SK-N-SH (cell line): ENCODE measurements around the gene SSX2IP. TPM values are rescaled to one million over a fixed set of nuclear protein-coding genes. Genes with fewer than 3 reads are reported as not detected.

Source experiments
- CTCF ChIA-PET: fragments of 300-600, 350-600 bp; formaldehyde crosslinking; extraction: SDS; loops from one replicate; lab custom pipeline; 2021; lab: Yijun Ruan, JAX
- POLR2A ChIA-PET: fragments of 350-600 bp; sonication (Branson Sonifier 250); formaldehyde crosslinking; extraction: SDS; loops from one replicate; lab custom pipeline; 2020; ENCODE audit warnings: antibody characterized with exemption, inconsistent platforms; lab: Yijun Ruan, JAX
- DNase-seq: peaks from one replicate; pipeline ENCODE4 v3.0.0; 2012
- H2AFZ ChIP-seq: fragments of 200-600 bp; sonication (generic); 2 replicates; pipeline ENCODE4 v1.8.1; 2016; ENCODE audit warnings: antibody characterized with exemption, mild to moderate bottlenecking, low read depth
- H3F3A ChIP-seq: fragments of 200-600 bp; sonication (generic); replicated peaks from 2 replicates; pipeline ENCODE3; 2016; ENCODE audit warnings: antibody characterized with exemption, mild to moderate bottlenecking; ENCODE audit not compliant: insufficient read depth
- H3K27ac ChIP-seq, 2 experiments: fragments of 200-500 bp in 1 of 2; fragments of 200-600 bp in 1 of 2; sonication (Bioruptor generic) in 1 of 2; sonication (generic), shearing (Covaris generic) in 1 of 2; 2 replicates each; pipeline versions ENCODE4 v1.5.1 to v1.6.1; 2014 to 2016; ENCODE audit warnings: low read depth in 2 of 2, inconsistent platforms in 1 of 2, low read length in 1 of 2, mild to moderate bottlenecking in 1 of 2, mixed read lengths in 1 of 2
- H3K27me3 ChIP-seq: fragments of 200-600 bp; sonication (generic), shearing (Covaris generic); 2 replicates; pipeline ENCODE4 v1.6.1; 2016; ENCODE audit warnings: mixed run types; ENCODE audit not compliant: insufficient read depth
- H3K36me3 ChIP-seq, 2 experiments: fragments of 200-500 bp in 1 of 2; fragments of 200-600 bp in 1 of 2; sonication (Bioruptor generic) in 1 of 2; sonication (generic) in 1 of 2; replicated peaks in 1 of 2; 2 replicates each; pipeline versions ENCODE3 to v1.5.1; 2014 to 2016; ENCODE audit warnings: low read length in 1 of 2, mild to moderate bottlenecking in 1 of 2; ENCODE audit not compliant: insufficient read depth in 2 of 2, control insufficient read depth in 1 of 2
- H3K4me1 ChIP-seq, 2 experiments: fragments of 200-500 bp in 1 of 2; fragments of 200-600 bp in 1 of 2; sonication (Bioruptor generic) in 1 of 2; sonication (generic), shearing (Covaris generic) in 1 of 2; 2 replicates each; pipeline versions ENCODE4 v1.5.1 to v1.6.1; 2014 to 2016; ENCODE audit warnings: low read depth in 1 of 2, low read length in 1 of 2, mixed run types in 1 of 2; ENCODE audit not compliant: insufficient read depth in 2 of 2, control insufficient read depth in 1 of 2
- H3K4me2 ChIP-seq: fragments of 200-600 bp; sonication (generic), shearing (Covaris generic); 2 replicates; pipeline ENCODE4 v1.6.1; 2017; ENCODE audit warnings: mixed run types
- H3K4me3 ChIP-seq, 2 experiments: fragments of 200-500 bp in 1 of 2; fragments of 200-600 bp in 1 of 2; sonication (Bioruptor generic) in 1 of 2; sonication (generic), shearing (Covaris generic) in 1 of 2; 2 replicates each; pipeline versions ENCODE4 v1.5.1 to v1.8.1; 2014 to 2016; ENCODE audit warnings: low read depth in 2 of 2, inconsistent platforms in 1 of 2, low read length in 1 of 2, mild to moderate bottlenecking in 1 of 2, mixed read lengths in 1 of 2, moderate library complexity in 1 of 2
- H3K79me2 ChIP-seq: fragments of 200-600 bp; sonication (generic); 2 replicates; pipeline ENCODE4 v1.8.1; 2017; ENCODE audit warnings: mild to moderate bottlenecking; ENCODE audit not compliant: insufficient read depth
- H3K9ac ChIP-seq: fragments of 200-600 bp; sonication (generic); 2 replicates; pipeline ENCODE4 v1.6.1; 2017; ENCODE audit warnings: mixed run types
- H3K9me2 ChIP-seq: fragments of 200-600 bp; sonication (generic); 2 replicates; pipeline ENCODE4 v1.6.1; 2017; ENCODE audit warnings: mixed run types
- H3K9me3 ChIP-seq: fragments of 200-600 bp; sonication (generic); 2 replicates; pipeline ENCODE4 v1.6.1; 2017; ENCODE audit warnings: mixed run types, mild to moderate bottlenecking, moderate library complexity
- H4K20me1 ChIP-seq: fragments of 200-600 bp; sonication (generic); 2 replicates; pipeline ENCODE4 v1.6.1; 2017; ENCODE audit warnings: mild to moderate bottlenecking, mixed run types; ENCODE audit not compliant: insufficient read depth
- ELF1 ChIP-seq: IDR thresholded peaks from 2 replicates; pipeline ENCODE4 v1.4.0; 2012
- EP300 ChIP-seq, 2 experiments: IDR thresholded peaks; 2 replicates each; pipeline versions ENCODE4 v1.4.0 to v1.6.1; 2012; ENCODE audit warnings: borderline replicate concordance in 1 of 2, low read depth in 1 of 2, low read length in 1 of 2
- EZH2phosphoT487 ChIP-seq: fragments of 200-600 bp; sonication (generic); IDR thresholded peaks from 2 replicates; pipeline ENCODE4 v1.6.1; 2017; ENCODE audit warnings: low read depth, mixed run types, mild to moderate bottlenecking, antibody characterized with exemption, moderate library complexity, borderline replicate concordance
- FOXJ3 ChIP-seq: sonication (generic); formaldehyde crosslinking; IDR thresholded peaks from 2 replicates; pipeline ENCODE4 v1.5.1; 2020; ENCODE audit warnings: mild to moderate bottlenecking, missing genetic modification reagents
- GABPA ChIP-seq: IDR thresholded peaks from 2 replicates; pipeline ENCODE4 v1.4.0; 2012; ENCODE audit warnings: low read depth, mild to moderate bottlenecking
- GATA2 ChIP-seq: sonication (generic); formaldehyde crosslinking; IDR thresholded peaks from 2 replicates; pipeline ENCODE4 v1.5.0; 2020; ENCODE audit warnings: mild to moderate bottlenecking, missing genetic modification reagents
- MEF2A ChIP-seq: IDR thresholded peaks from 2 replicates; pipeline ENCODE4 v1.4.0; 2012; ENCODE audit warnings: low read depth, borderline replicate concordance
- NFIC ChIP-seq: IDR thresholded peaks from 2 replicates; pipeline ENCODE4 v1.4.0; 2012; ENCODE audit warnings: borderline replicate concordance
- PBX3 ChIP-seq: IDR thresholded peaks from 2 replicates; pipeline ENCODE4; 2012
- RAD21 ChIP-seq: IDR thresholded peaks from 2 replicates; pipeline ENCODE4 v1.6.1; 2012; ENCODE audit warnings: mild to moderate bottlenecking, low read length
- RCOR1 ChIP-seq: fragments of 150-350 bp; IDR thresholded peaks from 2 replicates; pipeline ENCODE4 v1.6.1; 2017; ENCODE audit warnings: antibody characterized with exemption, low read length
- RXRA ChIP-seq: IDR thresholded peaks from 2 replicates; pipeline ENCODE4 v1.4.0; 2012; ENCODE audit warnings: low read depth, mild to moderate bottlenecking, borderline replicate concordance
- SMC3 ChIP-seq: IDR thresholded peaks from 2 replicates; pipeline ENCODE4 v1.6.1; 2012; ENCODE audit warnings: low read depth, low read length, improper control_type of control experiment
- TAF1 ChIP-seq: IDR thresholded peaks from 2 replicates; pipeline ENCODE4 v1.6.1; 2012; ENCODE audit warnings: low read depth, mild to moderate bottlenecking, low read length, moderate library complexity, borderline replicate concordance
- TCF12 ChIP-seq: IDR thresholded peaks from 2 replicates; pipeline ENCODE4 v1.4.0; 2012
- TEAD4 ChIP-seq: IDR thresholded peaks from 2 replicates; pipeline ENCODE4 v1.4.0; 2012; ENCODE audit warnings: mild to moderate bottlenecking, borderline replicate concordance; ENCODE audit not compliant: insufficient read depth
- YY1 ChIP-seq: IDR thresholded peaks from 2 replicates; pipeline ENCODE4 v1.4.0; 2012; ENCODE audit warnings: low read depth, mild to moderate bottlenecking
- WGBS: methylation state at CpG from one replicate; pipeline ENCODE4 v1.1.6; 2017; ENCODE audit warnings: low lambda C conversion rate; 5-methylcytosine and 5-hydroxymethylcytosine counted together
- polyA plus RNA-seq, 3 experiments: library from polyadenylated mRNA; depleted of rRNA; stranded (reverse); fragments of >200 nt; gene quantifications; 2 replicates each; pipeline ENCODE4 v1.2.3, GENCODE V29; 2012
- TF ChIP-seq, protein P1 (sequence below): IDR thresholded peaks from 2 replicates; pipeline ENCODE4 v1.4.0; 2012; ENCODE audit warnings: low read depth, borderline replicate concordance
- TF ChIP-seq, protein P2 (sequence below): fragments of 150-350 bp; IDR thresholded peaks from 2 replicates; pipeline ENCODE4 v1.6.1; 2017; ENCODE audit warnings: antibody characterized with exemption, low read length, low read depth, borderline replicate concordance
- TF ChIP-seq, protein P3 (sequence below): fragments of 200-600 bp; sonication (generic); IDR thresholded peaks from 2 replicates; pipeline ENCODE4 v1.6.1; 2017; ENCODE audit warnings: antibody characterized with exemption, mild to moderate bottlenecking, moderate library complexity

Gene SSX2IP
- polyA plus RNA-seq, 1 of the 3 experiments (the other 2 are of a cell fraction): 7.7 TPM

DNA sequence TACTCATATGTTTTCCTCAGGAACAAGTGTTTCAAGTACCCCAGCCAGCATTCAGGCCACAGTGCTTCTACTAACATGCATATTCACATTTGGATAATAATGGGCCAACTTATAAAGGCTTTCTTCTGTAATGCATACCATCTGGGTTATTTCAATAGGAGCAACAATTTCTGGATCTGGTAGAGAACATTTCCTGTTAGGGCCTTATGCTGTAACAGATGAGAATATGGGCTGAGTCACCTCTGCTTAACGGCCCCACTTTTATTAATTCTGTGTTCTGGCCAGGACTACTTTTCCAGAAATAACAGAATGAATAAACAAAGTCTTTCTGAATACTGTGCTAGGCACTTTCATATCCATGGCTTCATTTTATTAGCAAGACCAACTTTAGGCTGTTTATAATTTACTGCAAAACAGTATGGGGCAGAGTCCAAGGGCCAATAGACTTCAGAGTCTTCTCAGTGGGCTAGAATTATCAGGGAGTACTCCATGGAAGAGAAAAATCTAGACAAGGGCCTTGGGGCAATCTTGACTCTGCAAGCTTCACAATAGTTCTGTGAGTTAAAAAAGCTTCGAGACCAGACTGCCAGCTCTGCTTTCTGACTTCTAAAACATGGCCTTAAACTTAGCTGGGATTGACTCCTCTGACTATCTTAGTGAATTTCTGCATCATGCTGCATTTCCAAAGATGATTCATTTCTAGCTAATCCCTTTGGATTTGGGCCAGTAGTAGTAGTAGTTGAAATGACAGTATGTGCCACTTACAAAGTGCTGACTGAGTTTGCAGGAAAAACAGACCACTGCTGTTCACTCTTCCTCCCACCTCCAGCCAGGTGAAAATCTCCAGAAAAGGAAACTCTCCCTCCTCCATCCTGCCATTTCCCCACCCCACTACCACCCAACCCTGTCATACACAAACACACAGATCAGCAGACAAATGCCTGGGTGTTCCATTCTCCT lies 8.2 kb upstream of the SSX2IP start (continued):
- TF ChIP-seq, protein P1, sequence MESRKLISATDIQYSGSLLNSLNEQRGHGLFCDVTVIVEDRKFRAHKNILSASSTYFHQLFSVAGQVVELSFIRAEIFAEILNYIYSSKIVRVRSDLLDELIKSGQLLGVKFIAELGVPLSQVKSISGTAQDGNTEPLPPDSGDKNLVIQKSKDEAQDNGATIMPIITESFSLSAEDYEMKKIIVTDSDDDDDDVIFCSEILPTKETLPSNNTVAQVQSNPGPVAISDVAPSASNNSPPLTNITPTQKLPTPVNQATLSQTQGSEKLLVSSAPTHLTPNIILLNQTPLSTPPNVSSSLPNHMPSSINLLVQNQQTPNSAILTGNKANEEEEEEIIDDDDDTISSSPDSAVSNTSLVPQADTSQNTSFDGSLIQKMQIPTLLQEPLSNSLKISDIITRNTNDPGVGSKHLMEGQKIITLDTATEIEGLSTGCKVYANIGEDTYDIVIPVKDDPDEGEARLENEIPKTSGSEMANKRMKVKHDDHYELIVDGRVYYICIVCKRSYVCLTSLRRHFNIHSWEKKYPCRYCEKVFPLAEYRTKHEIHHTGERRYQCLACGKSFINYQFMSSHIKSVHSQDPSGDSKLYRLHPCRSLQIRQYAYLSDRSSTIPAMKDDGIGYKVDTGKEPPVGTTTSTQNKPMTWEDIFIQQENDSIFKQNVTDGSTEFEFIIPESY: no peak

- ChIA-PET CTCF (interaction anchor here (1.3 kb wide), 1 partner anchor 60 kb away, joined by 4 read pairs; no protein-coding TSS in a partner anchor), POLR2A (no interaction called here)
- peak; percentile 58 for TF ChIP-seq TCF12
- TF ChIP-seq TAF1: no peak
- WGBS: 100% methylated on average over 1 of the region's 1 CpG
- H2AFZ ChIP-seq: no peak overlapping the region
- H4K20me1 ChIP-seq: no peaks in the 10 kb centered on the region
- no peak overlapping the region for H3K27ac ChIP-seq
- no peak overlapping the region for H3K4me3 ChIP-seq
- H3K36me3 ChIP-seq: no peaks in the 10 kb centered on the region
- H3K27me3 ChIP-seq: no peaks in the 10 kb centered on the region
- DNase-seq: no peak
- no peak overlapping the region for H3K9ac ChIP-seq
- H3K4me2 ChIP-seq: no peak overlapping the region
- peaks cover 10 to 12% of the 10 kb centered on the region in 2 experiments for H3K4me1 ChIP-seq
- H3K9me3 ChIP-seq: no peaks in the 10 kb centered on the region
- peaks cover 14% of the 10 kb centered on the region for H3F3A ChIP-seq
- no peaks in the 10 kb centered on the region for H3K9me2 ChIP-seq
- H3K79me2 ChIP-seq: peaks cover 11% of the 10 kb centered on the region
Observed at GRCh38 chr1:84693785-84694184, 3.5 kb upstream of the SSX2IP start.

DNA sequence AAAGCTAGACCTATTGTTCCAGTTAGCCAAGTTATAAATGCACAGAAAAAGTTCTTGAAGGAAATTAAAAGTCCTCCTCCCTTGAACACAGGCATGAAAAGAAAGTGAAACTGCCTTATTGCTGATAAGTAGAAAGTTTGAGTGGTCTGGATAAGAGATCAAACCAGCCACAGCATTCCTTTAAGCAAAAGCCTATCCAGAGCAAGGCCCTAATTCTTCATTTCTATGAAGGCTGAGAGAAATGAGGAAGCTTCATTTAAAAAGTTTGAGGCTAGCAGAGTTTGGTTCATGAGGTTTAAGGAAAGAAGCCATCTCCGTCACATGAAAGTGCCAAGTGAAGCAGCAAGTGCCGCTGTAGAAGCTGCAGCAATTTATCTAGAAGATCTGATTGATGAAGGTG lies 2.7 kb upstream of the SSX2IP start:
- no peak overlapping the region for H3K27ac ChIP-seq
- no peaks in the 10 kb centered on the region; the same call in 1 of the 2 replicates for H4K20me1 ChIP-seq
- H3K9me3 ChIP-seq: no peaks in the 10 kb centered on the region
- H3K4me2 ChIP-seq: no peak overlapping the region
- peaks cover 19% of the 10 kb centered on the region for H3K79me2 ChIP-seq
- CTCF ChIA-PET: interaction anchor here (1.3 kb wide), 1 partner anchor 60 kb away, joined by 4 read pairs; no protein-coding TSS in a partner anchor
- peaks cover 8 to 11% of the 10 kb centered on the region in 2 experiments for H3K4me1 ChIP-seq
- 100% methylated on average over 2 of the region's 2 CpGs for WGBS
- no peaks in the 10 kb centered on the region for H3K9me2 ChIP-seq
- H3K27me3 ChIP-seq: no peaks in the 10 kb centered on the region
- H3K9ac ChIP-seq: no peak overlapping the region
- peaks cover 9% of the 10 kb centered on the region for H3F3A ChIP-seq
- no peak overlapping the region for H2AFZ ChIP-seq
- DNase-seq: no peak
- H3K36me3 ChIP-seq: no peaks in the 10 kb centered on the region
- H3K4me3 ChIP-seq: no peak overlapping the region
- POLR2A ChIA-PET: no interaction called here
- TF ChIP-seq NFIC (no peak), RCOR1 (no peak), GABPA (no peak), ELF1 (no peak), FOXJ3 (no peak), GATA2 (CRISPR knock-in tag) (no peak), RAD21 (no peak), PBX3 (no peak), TEAD4 (no peak), MEF2A (no peak), EZH2phosphoT487 (no peak), RXRA (no peak), EP300 (IDR thresholded peaks at IDR 0.05; ENCODE audit: borderline replicate concordance in 1 of 2, low read depth in 1 of 2, low read length in 1 of 2) (no peak), YY1 (no peak), SMC3 (no peak)
- TF ChIP-seq, protein P2, sequence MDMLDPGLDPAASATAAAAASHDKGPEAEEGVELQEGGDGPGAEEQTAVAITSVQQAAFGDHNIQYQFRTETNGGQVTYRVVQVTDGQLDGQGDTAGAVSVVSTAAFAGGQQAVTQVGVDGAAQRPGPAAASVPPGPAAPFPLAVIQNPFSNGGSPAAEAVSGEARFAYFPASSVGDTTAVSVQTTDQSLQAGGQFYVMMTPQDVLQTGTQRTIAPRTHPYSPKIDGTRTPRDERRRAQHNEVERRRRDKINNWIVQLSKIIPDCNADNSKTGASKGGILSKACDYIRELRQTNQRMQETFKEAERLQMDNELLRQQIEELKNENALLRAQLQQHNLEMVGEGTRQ: no peak
- TF ChIP-seq, protein P3, sequence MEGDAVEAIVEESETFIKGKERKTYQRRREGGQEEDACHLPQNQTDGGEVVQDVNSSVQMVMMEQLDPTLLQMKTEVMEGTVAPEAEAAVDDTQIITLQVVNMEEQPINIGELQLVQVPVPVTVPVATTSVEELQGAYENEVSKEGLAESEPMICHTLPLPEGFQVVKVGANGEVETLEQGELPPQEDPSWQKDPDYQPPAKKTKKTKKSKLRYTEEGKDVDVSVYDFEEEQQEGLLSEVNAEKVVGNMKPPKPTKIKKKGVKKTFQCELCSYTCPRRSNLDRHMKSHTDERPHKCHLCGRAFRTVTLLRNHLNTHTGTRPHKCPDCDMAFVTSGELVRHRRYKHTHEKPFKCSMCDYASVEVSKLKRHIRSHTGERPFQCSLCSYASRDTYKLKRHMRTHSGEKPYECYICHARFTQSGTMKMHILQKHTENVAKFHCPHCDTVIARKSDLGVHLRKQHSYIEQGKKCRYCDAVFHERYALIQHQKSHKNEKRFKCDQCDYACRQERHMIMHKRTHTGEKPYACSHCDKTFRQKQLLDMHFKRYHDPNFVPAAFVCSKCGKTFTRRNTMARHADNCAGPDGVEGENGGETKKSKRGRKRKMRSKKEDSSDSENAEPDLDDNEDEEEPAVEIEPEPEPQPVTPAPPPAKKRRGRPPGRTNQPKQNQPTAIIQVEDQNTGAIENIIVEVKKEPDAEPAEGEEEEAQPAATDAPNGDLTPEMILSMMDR: no peak
